ENCODE measurements around the gene ARHGEF39. TPM values are rescaled to one million over a fixed set of nuclear protein-coding genes. Genes with fewer than 3 reads are reported as not detected.

ARHGEF39 gene
- polyA plus RNA-seq, 3 donors = 0.13 to 0.53 (median 0.42) TPM

- Histone ChIP-seq H3K4me3 (replicated peaks in 1 of 3; ENCODE audit: low read depth in 2 of 3, low read length in 3 of 3) (peak within 1 kb of the TSS; percentile 22 to 67 (median 36)), H3K4me1 (ENCODE audit: control insufficient read depth in 1 of 2, insufficient read depth in 2 of 2, low read length in 2 of 2) (peaks cover 32 to 35% of the 10 kb centered on the region in 2 donors), H3K27ac (ENCODE audit: low read depth in 1 of 2, low read length in 2 of 2) (peak within 1 kb of the TSS; percentile 8 to 40), H3K9ac (ENCODE audit: insufficient read depth, low read length, poor library complexity, severe bottlenecking) (peak within 1 kb of the TSS; percentile 59), H3K79me2 (ENCODE audit: insufficient read depth, low read length) (no peaks in the 10 kb centered on the region), H3K4me2 (replicated peaks; ENCODE audit: extremely low read depth, low read length, poor library complexity, severe bottlenecking) (peak within 1 kb of the TSS; percentile 77), H3K36me3 (replicated peaks in 1 of 2; ENCODE audit: control insufficient read depth in 1 of 2, insufficient read depth in 2 of 2, low read length in 2 of 2) (no peaks in the 10 kb centered on the region), H3K9me3 (replicated peaks in 1 of 2; ENCODE audit: control insufficient read depth in 1 of 2, insufficient read depth in 1 of 2, low read length in 2 of 2) (no peaks in the 10 kb centered on the region), H4K20me1 (ENCODE audit: insufficient read depth, low read length) (no peaks in the 10 kb centered on the region), H3K27me3 (ENCODE audit: control insufficient read depth in 2 of 2, insufficient read depth in 2 of 2, low read length in 2 of 2) (no peaks in the 10 kb centered on the region), H2AFZ (ENCODE audit: insufficient read depth, low read depth, low read length, poor library complexity, severe bottlenecking) (peak within 1 kb of the TSS; percentile 81)
- peak within 1 kb of the TSS; percentile 83 to 90 for H3K4me3 Mint-ChIP-seq
- intact Hi-C loops (cut with micrococcal nuclease) = no loop called here
- TF ChIP-seq, protein P1, sequence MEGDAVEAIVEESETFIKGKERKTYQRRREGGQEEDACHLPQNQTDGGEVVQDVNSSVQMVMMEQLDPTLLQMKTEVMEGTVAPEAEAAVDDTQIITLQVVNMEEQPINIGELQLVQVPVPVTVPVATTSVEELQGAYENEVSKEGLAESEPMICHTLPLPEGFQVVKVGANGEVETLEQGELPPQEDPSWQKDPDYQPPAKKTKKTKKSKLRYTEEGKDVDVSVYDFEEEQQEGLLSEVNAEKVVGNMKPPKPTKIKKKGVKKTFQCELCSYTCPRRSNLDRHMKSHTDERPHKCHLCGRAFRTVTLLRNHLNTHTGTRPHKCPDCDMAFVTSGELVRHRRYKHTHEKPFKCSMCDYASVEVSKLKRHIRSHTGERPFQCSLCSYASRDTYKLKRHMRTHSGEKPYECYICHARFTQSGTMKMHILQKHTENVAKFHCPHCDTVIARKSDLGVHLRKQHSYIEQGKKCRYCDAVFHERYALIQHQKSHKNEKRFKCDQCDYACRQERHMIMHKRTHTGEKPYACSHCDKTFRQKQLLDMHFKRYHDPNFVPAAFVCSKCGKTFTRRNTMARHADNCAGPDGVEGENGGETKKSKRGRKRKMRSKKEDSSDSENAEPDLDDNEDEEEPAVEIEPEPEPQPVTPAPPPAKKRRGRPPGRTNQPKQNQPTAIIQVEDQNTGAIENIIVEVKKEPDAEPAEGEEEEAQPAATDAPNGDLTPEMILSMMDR (IDR thresholded peaks at IDR 0.05) = no peak
- peak within 1 kb of the TSS; percentile 54 to 88 (median 76) for H3K27ac Mint-ChIP-seq
- WGBS (ENCODE audit: insufficient coverage) = 0% methylated on average over 3 of the region's 7 CpGs
- peak; percentile 56 to 75 (median 58) for DNase-seq
- no peaks in the 10 kb centered on the region for H3K9me3 Mint-ChIP-seq
- H3K27me3 Mint-ChIP-seq (ENCODE audit: low read depth in 3 of 3) = peaks cover 13 to 25% (median 19%) of the 10 kb centered on the region in 3 donors
- H3K4me1 Mint-ChIP-seq = peaks cover 38% of the 10 kb centered on the region
- H3K36me3 Mint-ChIP-seq = peaks cover 3 to 4% of the 10 kb centered on the region in 2 donors
Measured at GRCh38 chr9:35618325-35618727, 46.7 kb downstream of the ARHGEF39 start, which contains the start of gene CD72. TSS of gene CD72 (minus strand) at chr9:35618413. CDS start at chr9:35618303, 110 bp downstream.

- H3K27ac ChIP-seq (ENCODE audit: low read depth in 1 of 2, low read length in 2 of 2) = no peak overlapping the region
- peak overlapping the region; percentile 81 for H2AFZ ChIP-seq (ENCODE audit: insufficient read depth, low read depth, low read length, poor library complexity, severe bottlenecking)
- TF ChIP-seq, protein P1 (IDR thresholded peaks at IDR 0.05) = no peak
- WGBS (ENCODE audit: insufficient coverage) = 57% methylated on average over 6 of the region's 8 CpGs
- H4K20me1 ChIP-seq (ENCODE audit: insufficient read depth, low read length) = no peaks in the 10 kb centered on the region
- no peaks in the 10 kb centered on the region for H3K9me3 ChIP-seq (replicated peaks in 1 of 2; ENCODE audit: control insufficient read depth in 1 of 2, insufficient read depth in 1 of 2, low read length in 2 of 2)
- H3K36me3 ChIP-seq (replicated peaks in 1 of 2; ENCODE audit: control insufficient read depth in 1 of 2, insufficient read depth in 2 of 2, low read length in 2 of 2) = no peaks in the 10 kb centered on the region
- Mint-ChIP-seq H3K4me3 (peak overlapping the region; percentile 83 to 90), H3K27ac (peak overlapping the region in 6 of 7 donors; percentile 54 to 88 (median 76)), H3K36me3 (peaks cover 3 to 4% of the 10 kb centered on the region in 2 donors), H3K4me1 (peaks cover 38% of the 10 kb centered on the region), H3K27me3 (ENCODE audit: low read depth in 3 of 3) (peaks cover 13 to 25% (median 19%) of the 10 kb centered on the region in 3 donors), H3K9me3 (no peaks in the 10 kb centered on the region)
- DNase-seq = no peak
- intact Hi-C loops (cut with micrococcal nuclease) = no loop called here
- peak overlapping the region; percentile 22 to 67 (median 36) for H3K4me3 ChIP-seq (replicated peaks in 1 of 3; ENCODE audit: low read depth in 2 of 3, low read length in 3 of 3)
- peaks cover 32 to 35% of the 10 kb centered on the region in 2 donors for H3K4me1 ChIP-seq (ENCODE audit: control insufficient read depth in 1 of 2, insufficient read depth in 2 of 2, low read length in 2 of 2)
- H3K27me3 ChIP-seq (ENCODE audit: control insufficient read depth in 2 of 2, insufficient read depth in 2 of 2, low read length in 2 of 2) = no peaks in the 10 kb centered on the region
- no peaks in the 10 kb centered on the region for H3K79me2 ChIP-seq (ENCODE audit: insufficient read depth, low read length)
- peak overlapping the region; percentile 59 for H3K9ac ChIP-seq (ENCODE audit: insufficient read depth, low read length, poor library complexity, severe bottlenecking)
- peak overlapping the region; percentile 77 for H3K4me2 ChIP-seq (replicated peaks; ENCODE audit: extremely low read depth, low read length, poor library complexity, severe bottlenecking)
Measured at GRCh38 chr9:35617548-35617947, 47.4 kb downstream of the ARHGEF39 start.
